Neuronal stem cell (in vitro differentiated cells): ENCODE data around the gene DEFB108B.
A peak's percentile ranks its signal among the peaks of the same experiment; 100 is the strongest.
"Not testable (repeated sequence)": the region's sequence is repeated elsewhere in the genome, so short reads cannot be mapped to it uniquely, and the experiment has no call there.

Source experiments
- DNase-seq: peaks from one replicate; pipeline ENCODE4 v3.0.0-alpha.2; 2013; ENCODE audit warnings: low spot score
- H2AFZ ChIP-seq: one replicate; pipeline ENCODE4 v1.6.1; 2013; ENCODE audit warnings: mild to moderate bottlenecking, low read length, inconsistent platforms
- H2AK5ac ChIP-seq: 2 replicates; pipeline ENCODE4 v1.6.1; 2013; ENCODE audit warnings: low read depth, mild to moderate bottlenecking, inconsistent platforms, low read length, moderate library complexity, mixed read lengths
- H2BK120ac ChIP-seq: 2 replicates; pipeline ENCODE4 v1.6.1; 2013; ENCODE audit warnings: low read depth, mild to moderate bottlenecking, inconsistent platforms, low read length, moderate library complexity, mixed read lengths
- H2BK12ac ChIP-seq: one replicate; pipeline ENCODE4 v1.6.1; 2013; ENCODE audit warnings: low read length, inconsistent platforms
- H2BK15ac ChIP-seq: 2 replicates; pipeline ENCODE4 v1.6.1; 2013; ENCODE audit warnings: mild to moderate bottlenecking, low read length, inconsistent platforms, mixed read lengths
- H2BK5ac ChIP-seq: one replicate; pipeline ENCODE4 v1.6.1; 2013; ENCODE audit warnings: inconsistent platforms, mild to moderate bottlenecking, low read length, moderate library complexity
- H3K14ac ChIP-seq: one replicate; pipeline ENCODE4 v1.6.1; 2013; ENCODE audit warnings: low read length, inconsistent platforms
- H3K18ac ChIP-seq: 2 replicates; pipeline ENCODE4 v1.6.1; 2013; ENCODE audit warnings: low read length, inconsistent platforms
- H3K23ac ChIP-seq: 2 replicates; pipeline ENCODE4 v1.6.1; 2013; ENCODE audit warnings: low read depth, mild to moderate bottlenecking, mixed read lengths, low read length, inconsistent platforms; ENCODE audit not compliant: poor library complexity
- H3K27ac ChIP-seq: replicated peaks from 3 replicates; pipeline ENCODE4 v1.5.1; 2013; ENCODE audit warnings: low read length, inconsistent platforms
- H3K27me3 ChIP-seq, 3 experiments: 2 replicates each; pipeline ENCODE4 v1.6.1; 2013; ENCODE audit warnings: low read length in 3 of 3, mild to moderate bottlenecking in 2 of 3, inconsistent platforms in 1 of 3, low read depth in 1 of 3, mixed read lengths in 1 of 3, moderate library complexity in 1 of 3; ENCODE audit not compliant: control insufficient read depth in 3 of 3, insufficient read depth in 3 of 3
- H3K36me3 ChIP-seq, 2 donors: replicated peaks in 1 of 2; 2 replicates each; pipeline ENCODE4 v1.6.1; 2013; ENCODE audit warnings: low read length in 2 of 2; ENCODE audit not compliant: control insufficient read depth in 2 of 2, insufficient read depth in 2 of 2
- H3K4ac ChIP-seq: 2 replicates; pipeline ENCODE4 v1.6.1; 2013; ENCODE audit warnings: inconsistent platforms, mild to moderate bottlenecking, low read length, moderate library complexity
- H3K4me1 ChIP-seq, 2 donors: 1 replicate in 1 of 2; 2 replicates in 1 of 2; pipeline ENCODE4 v1.6.1; 2013; ENCODE audit warnings: low read length in 2 of 2, low read depth in 1 of 2; ENCODE audit not compliant: control insufficient read depth in 2 of 2, insufficient read depth in 1 of 2
- H3K4me2 ChIP-seq: one replicate; pipeline ENCODE4 v1.6.1; 2013; ENCODE audit warnings: mild to moderate bottlenecking, low read length, inconsistent platforms; ENCODE audit not compliant: insufficient read depth, poor library complexity, severe bottlenecking
- H3K4me3 ChIP-seq, 2 donors: 2 replicates each; pipeline ENCODE4 v1.5.1; 2013; ENCODE audit warnings: low read length in 2 of 2, mild to moderate bottlenecking in 2 of 2, inconsistent platforms in 1 of 2, moderate library complexity in 1 of 2
- H3K79me1 ChIP-seq: one replicate; pipeline ENCODE4 v1.6.1; 2013; ENCODE audit warnings: low read depth, mild to moderate bottlenecking, inconsistent platforms, low read length, moderate library complexity
- H3K9ac ChIP-seq: one replicate; pipeline ENCODE4 v1.6.1; 2013; ENCODE audit warnings: mild to moderate bottlenecking, low read depth, low read length, inconsistent platforms; ENCODE audit not compliant: poor library complexity
- H3K9me3 ChIP-seq, 2 donors: replicated peaks in 1 of 2; 2 replicates each; pipeline versions ENCODE3 to v1.6.1; 2013; ENCODE audit warnings: low read length in 2 of 2, mild to moderate bottlenecking in 2 of 2, inconsistent platforms in 1 of 2, low read depth in 1 of 2, mixed read lengths in 1 of 2, moderate library complexity in 1 of 2; ENCODE audit not compliant: control insufficient read depth in 2 of 2, insufficient read depth in 1 of 2
- H4K8ac ChIP-seq: one replicate; pipeline ENCODE4 v1.6.1; 2013; ENCODE audit warnings: low read depth, mild to moderate bottlenecking, inconsistent platforms, low read length, moderate library complexity
- H4K91ac ChIP-seq: one replicate; pipeline ENCODE4 v1.6.1; 2013; ENCODE audit warnings: low read length, low read depth, mild to moderate bottlenecking, inconsistent platforms; ENCODE audit not compliant: poor library complexity
- WGBS, 2 donors: extraction: QIAGEN DNeasy Blood & Tissue Kit; methylation state at CpG; one replicate each; pipeline ENCODE4 v1.1.7; 2013; ENCODE audit warnings: missing lambda C conversion rate in 2 of 2, mixed read lengths in 1 of 2; ENCODE audit not compliant: insufficient read length in 2 of 2, insufficient replicate concordance in 1 of 2; ENCODE audit errors: extremely low coverage in 2 of 2; 5-methylcytosine and 5-hydroxymethylcytosine counted together

The DEFB108B gene

GRCh38 chr11:71787824-71788454 is 45.1 kb upstream of the DEFB108B start:
- H3K4ac ChIP-seq, H3K79me1 ChIP-seq, H4K8ac ChIP-seq, H3K4me1 ChIP-seq, DNase-seq, H3K23ac ChIP-seq, H2BK120ac ChIP-seq, H2BK12ac ChIP-seq, H3K27ac ChIP-seq, H2BK15ac ChIP-seq, H2BK5ac ChIP-seq, H4K91ac ChIP-seq, H3K27me3 ChIP-seq, H3K9me3 ChIP-seq, H3K36me3 ChIP-seq, H2AK5ac ChIP-seq: not testable (repeated sequence)
- Histone ChIP-seq H3K4me3 (peak overlapping the region; percentile 78 to 92), H3K14ac (peak overlapping the region; percentile 82), H3K18ac (peak overlapping the region; percentile 87), H3K4me2 (peak overlapping the region; percentile 54), H2AFZ (peak overlapping the region; percentile 100), H3K9ac (peak overlapping the region; percentile 81)
- WGBS, 2 donors, result no CpG with 5 or more reads among the region's 19 CpGs

GRCh38 chr11:71789444-71790196 is 43.4 kb upstream of the DEFB108B start:
- H3K4me1 ChIP-seq, H3K9me3 ChIP-seq, H3K9ac ChIP-seq, H3K79me1 ChIP-seq, H3K4ac ChIP-seq, H2AFZ ChIP-seq, H2AK5ac ChIP-seq, H3K23ac ChIP-seq, H2BK15ac ChIP-seq, H3K27ac ChIP-seq, DNase-seq, H4K8ac ChIP-seq, H2BK120ac ChIP-seq, H2BK12ac ChIP-seq, H3K4me3 ChIP-seq, H3K27me3 ChIP-seq, H4K91ac ChIP-seq, H2BK5ac ChIP-seq, H3K18ac ChIP-seq, H3K14ac ChIP-seq, H3K36me3 ChIP-seq, H3K4me2 ChIP-seq: not testable (repeated sequence)
- no CpG with 5 or more reads among the region's 8 CpGs for WGBS, 2 donors

- H3K27me3 ChIP-seq, H2AFZ ChIP-seq, H3K23ac ChIP-seq, H3K79me1 ChIP-seq, H2BK5ac ChIP-seq, H4K8ac ChIP-seq, H3K4me3 ChIP-seq, H3K9ac ChIP-seq, DNase-seq, H3K4me2 ChIP-seq, H3K4ac ChIP-seq, H3K27ac ChIP-seq, H2BK12ac ChIP-seq, H3K14ac ChIP-seq, H3K36me3 ChIP-seq, H3K4me1 ChIP-seq, H2BK120ac ChIP-seq, H2AK5ac ChIP-seq, H3K18ac ChIP-seq, H2BK15ac ChIP-seq, H4K91ac ChIP-seq, H3K9me3 ChIP-seq: not testable (repeated sequence)
- WGBS, 2 donors, result no CpG with 5 or more reads among the region's 7 CpGs
Observed at GRCh38 chr11:71791111-71791510, 41.9 kb upstream of the DEFB108B start.

- H3K79me1 ChIP-seq, H3K9ac ChIP-seq, H2BK120ac ChIP-seq, H3K9me3 ChIP-seq, H3K36me3 ChIP-seq, H2BK5ac ChIP-seq, DNase-seq, H2BK12ac ChIP-seq, H4K91ac ChIP-seq, H3K27ac ChIP-seq, H3K27me3 ChIP-seq, H2AK5ac ChIP-seq, H3K14ac ChIP-seq, H3K4ac ChIP-seq, H2AFZ ChIP-seq, H4K8ac ChIP-seq, H3K23ac ChIP-seq, H3K4me3 ChIP-seq, H2BK15ac ChIP-seq, H3K4me1 ChIP-seq, H3K18ac ChIP-seq, H3K4me2 ChIP-seq: not testable (repeated sequence)
- WGBS, 2 donors, result no CpG with 5 or more reads among the region's 6 CpGs
Observed at GRCh38 chr11:71792621-71793235, 40.3 kb upstream of the DEFB108B start.
